Chondrocyte (in vitro differentiated cells): ENCODE results near the gene STON2. TPM values are rescaled to one million over a fixed set of nuclear protein-coding genes. Genes with fewer than 3 reads are reported as not detected.

Experiments
- DNase-seq: peaks from one replicate; pipeline ENCODE4 v3.0.0; 2021; ENCODE audit warnings: mixed read lengths, low spot score
- H3K27ac Mint-ChIP-seq: one replicate; pipeline ENCODE4 v1.8.0; 2021; ENCODE audit warnings: mild to moderate bottlenecking, moderate library complexity, mixed read lengths; ENCODE audit not compliant: unreplicated experiment
- H3K27me3 Mint-ChIP-seq: 2 replicates; pipeline ENCODE4 v1.8.0; 2021; ENCODE audit warnings: low read depth, mixed read lengths
- H3K36me3 Mint-ChIP-seq: 2 replicates; pipeline ENCODE4 v1.8.0; 2021; ENCODE audit warnings: low read depth, mixed read lengths
- H3K4me1 Mint-ChIP-seq: 2 replicates; pipeline ENCODE4 v1.8.0; 2021; ENCODE audit warnings: low read depth, mild to moderate bottlenecking, mixed read lengths
- H3K4me3 Mint-ChIP-seq: one replicate; pipeline ENCODE4 v1.8.0; 2021; ENCODE audit warnings: mild to moderate bottlenecking, moderate library complexity, mixed read lengths; ENCODE audit not compliant: unreplicated experiment
- H3K9me3 Mint-ChIP-seq: 2 replicates; pipeline ENCODE4 v1.8.0; 2021; ENCODE audit warnings: low read depth, mixed read lengths
- total RNA-seq: library from RNA; stranded (reverse); gene quantifications from 3 replicates; pipeline ENCODE4 v1.2.1, GENCODE V29; 2021
- TF ChIP-seq, protein P1 (sequence below): fragments of 200-600 bp; sonication (generic); IDR thresholded peaks from 2 replicates; pipeline ENCODE4 v1.5.0; 2021; ENCODE audit warnings: antibody characterized with exemption, mild to moderate bottlenecking, moderate library complexity

Gene STON2
- total RNA-seq, 1 donor from 2014 or later = not detected

DNA sequence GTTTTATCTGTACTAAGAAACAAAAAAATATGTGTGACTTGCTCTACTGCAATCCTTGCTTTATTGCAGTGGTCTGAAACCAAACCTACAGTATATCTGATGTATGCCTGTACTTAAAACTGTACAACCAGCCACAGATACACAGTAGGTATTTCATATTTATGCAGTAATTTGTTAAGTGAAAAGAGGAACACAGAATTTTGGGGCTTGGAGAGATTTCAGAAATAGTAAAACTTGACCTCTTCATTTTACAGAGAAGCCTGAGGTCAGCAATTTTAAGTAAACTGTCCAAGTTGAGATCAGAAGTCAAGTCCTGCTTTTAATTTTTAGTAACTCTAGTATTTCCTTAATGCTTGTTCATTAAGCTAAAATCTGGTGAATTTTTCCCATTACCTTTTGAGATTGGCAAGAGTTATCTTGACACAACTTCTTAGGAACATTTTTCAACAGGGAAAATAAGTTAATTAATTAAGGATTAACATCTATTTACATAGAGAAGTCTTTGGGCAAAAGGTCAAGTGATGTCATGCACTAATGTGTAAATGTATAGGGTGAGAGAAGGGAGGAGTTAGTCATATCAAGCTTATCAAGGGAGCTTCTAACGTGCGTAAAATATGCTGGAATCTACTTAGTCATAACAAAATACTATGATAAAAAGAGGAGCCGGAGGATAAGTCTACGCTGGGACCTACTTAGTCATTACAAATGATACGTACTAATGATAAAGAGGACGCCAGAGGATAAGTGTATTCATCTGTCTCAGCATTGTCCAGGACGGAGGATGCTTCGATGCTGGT is 113.4 kb downstream of the STON2 start:
- Mint-ChIP-seq H3K4me3 (no peak overlapping the region), H3K4me1 (no peaks in the 10 kb centered on the region), H3K36me3 (no peaks in the 10 kb centered on the region), H3K27ac (no peak overlapping the region), H3K9me3 (no peaks in the 10 kb centered on the region), H3K27me3 (no peaks in the 10 kb centered on the region)
- TF ChIP-seq, protein P1, sequence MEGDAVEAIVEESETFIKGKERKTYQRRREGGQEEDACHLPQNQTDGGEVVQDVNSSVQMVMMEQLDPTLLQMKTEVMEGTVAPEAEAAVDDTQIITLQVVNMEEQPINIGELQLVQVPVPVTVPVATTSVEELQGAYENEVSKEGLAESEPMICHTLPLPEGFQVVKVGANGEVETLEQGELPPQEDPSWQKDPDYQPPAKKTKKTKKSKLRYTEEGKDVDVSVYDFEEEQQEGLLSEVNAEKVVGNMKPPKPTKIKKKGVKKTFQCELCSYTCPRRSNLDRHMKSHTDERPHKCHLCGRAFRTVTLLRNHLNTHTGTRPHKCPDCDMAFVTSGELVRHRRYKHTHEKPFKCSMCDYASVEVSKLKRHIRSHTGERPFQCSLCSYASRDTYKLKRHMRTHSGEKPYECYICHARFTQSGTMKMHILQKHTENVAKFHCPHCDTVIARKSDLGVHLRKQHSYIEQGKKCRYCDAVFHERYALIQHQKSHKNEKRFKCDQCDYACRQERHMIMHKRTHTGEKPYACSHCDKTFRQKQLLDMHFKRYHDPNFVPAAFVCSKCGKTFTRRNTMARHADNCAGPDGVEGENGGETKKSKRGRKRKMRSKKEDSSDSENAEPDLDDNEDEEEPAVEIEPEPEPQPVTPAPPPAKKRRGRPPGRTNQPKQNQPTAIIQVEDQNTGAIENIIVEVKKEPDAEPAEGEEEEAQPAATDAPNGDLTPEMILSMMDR = no peak
- no peak for DNase-seq

- H3K27ac Mint-ChIP-seq = no peak overlapping the region
- no peak overlapping the region for H3K4me3 Mint-ChIP-seq
- no peaks in the 10 kb centered on the region for H3K27me3 Mint-ChIP-seq
- H3K4me1 Mint-ChIP-seq = no peaks in the 10 kb centered on the region
- H3K9me3 Mint-ChIP-seq = no peaks in the 10 kb centered on the region
- no peaks in the 10 kb centered on the region for H3K36me3 Mint-ChIP-seq
- no peak for DNase-seq
- TF ChIP-seq, protein P1 = no peak
Observed at GRCh38 chr14:81285245-81285644, 114.9 kb downstream of the STON2 start.

DNA sequence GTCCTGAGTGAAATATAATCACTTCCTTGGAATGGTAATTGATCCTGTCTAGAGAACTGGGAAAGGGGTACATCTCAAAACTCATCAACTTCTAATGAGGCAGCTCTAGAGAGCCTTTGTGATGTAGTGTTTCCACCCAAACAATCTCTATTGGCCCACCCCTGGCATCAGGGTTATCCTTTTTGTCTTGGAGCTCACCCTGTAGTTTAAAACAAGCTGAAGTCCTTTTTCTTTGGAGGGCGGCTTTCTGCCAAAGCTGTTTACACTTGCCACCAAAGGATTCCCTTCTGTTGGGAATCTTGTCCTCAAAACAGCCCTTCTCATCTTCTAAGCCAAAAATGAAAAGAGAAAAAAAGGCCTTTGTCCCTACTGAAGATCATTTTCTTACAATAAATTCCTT is 118.8 kb downstream of the STON2 start:
- H3K9me3 Mint-ChIP-seq = no peaks in the 10 kb centered on the region
- DNase-seq = no peak
- H3K27ac Mint-ChIP-seq = no peak overlapping the region
- H3K27me3 Mint-ChIP-seq = peaks cover 5% of the 10 kb centered on the region
- no peak overlapping the region for H3K4me3 Mint-ChIP-seq
- H3K36me3 Mint-ChIP-seq = no peaks in the 10 kb centered on the region
- TF ChIP-seq, protein P1 = no peak
- no peaks in the 10 kb centered on the region for H3K4me1 Mint-ChIP-seq

GRCh38 chr14:81280136-81280791 is 119.9 kb downstream of the STON2 start:
- TF ChIP-seq, protein P1 = no peak
- Mint-ChIP-seq H3K4me3 (no peak overlapping the region), H3K9me3 (no peaks in the 10 kb centered on the region), H3K27me3 (peaks cover 15% of the 10 kb centered on the region), H3K27ac (no peak overlapping the region), H3K36me3 (no peaks in the 10 kb centered on the region), H3K4me1 (no peaks in the 10 kb centered on the region)
- no peak for DNase-seq

DNA sequence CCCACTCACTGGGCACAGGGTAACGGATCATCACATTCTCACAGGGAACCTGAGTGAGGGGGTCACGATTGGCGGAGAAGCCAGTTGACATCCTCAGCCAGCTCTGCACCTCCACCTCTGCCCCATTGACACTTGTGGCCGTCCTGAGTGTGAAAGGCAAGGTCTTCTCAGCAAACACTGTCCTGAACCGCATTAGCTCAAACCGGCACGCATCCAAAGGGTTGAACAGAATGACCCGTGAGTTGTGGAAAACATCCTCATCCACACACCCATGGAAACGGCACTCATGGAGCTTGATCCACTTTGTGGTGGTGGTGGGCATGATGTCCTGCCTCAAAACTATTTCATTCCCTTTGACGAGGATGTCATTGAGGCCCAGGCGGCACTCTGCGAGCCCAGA is 123.0 kb downstream of the STON2 start:
- Mint-ChIP-seq H3K27ac (no peak overlapping the region), H3K27me3 (peaks cover 21% of the 10 kb centered on the region), H3K4me3 (no peak overlapping the region), H3K4me1 (no peaks in the 10 kb centered on the region), H3K9me3 (no peaks in the 10 kb centered on the region), H3K36me3 (no peaks in the 10 kb centered on the region)
- TF ChIP-seq, protein P1 = no peak
- no peak for DNase-seq
